Activated CD4-positive, alpha-beta memory T cell treated with anti-CD3 and anti-CD28 coated beads, Interleukin-2, amount 10 ng/mL, durations not matched to agents 7 days and 5 days (primary cell): ENCODE data around the gene TAF11L14. TPM values are rescaled to one million over a fixed set of nuclear protein-coding genes. Genes with fewer than 3 reads are reported as not detected.
"Not testable (repeated sequence)": the region's sequence is repeated elsewhere in the genome, so short reads cannot be mapped to it uniquely, and the experiment has no call there.

Source experiments
- CTCF ChIA-PET: fragments of 350-600 bp; sonication (Branson Sonifier 250); formaldehyde crosslinking; loops from one replicate; lab custom pipeline; 2021; ENCODE audit warnings: antibody characterized with exemption, inconsistent platforms; lab: Charles Lee
- POLR2A ChIA-PET: fragments of 350-600 bp; sonication (Branson Sonifier 250); formaldehyde crosslinking; loops from one replicate; lab custom pipeline; 2021; ENCODE audit warnings: antibody characterized with exemption; lab: Charles Lee
- DNase-seq: peaks from one replicate; pipeline ENCODE4 v3.0.0-alpha.2; 2020
- H3K27ac Mint-ChIP-seq: one replicate; pipeline ENCODE4 v1.8.0; 2021; ENCODE audit warnings: mild to moderate bottlenecking, mixed read lengths
- H3K27me3 Mint-ChIP-seq: one replicate; pipeline ENCODE4 v1.8.0; 2021; ENCODE audit warnings: mixed read lengths
- H3K36me3 Mint-ChIP-seq: one replicate; pipeline ENCODE4 v1.8.0; 2021; ENCODE audit warnings: low read depth, mixed read lengths
- H3K4me1 Mint-ChIP-seq: one replicate; pipeline ENCODE4 v1.8.0; 2021; ENCODE audit warnings: mixed read lengths
- H3K4me3 Mint-ChIP-seq: one replicate; pipeline ENCODE4 v1.8.0; 2021; ENCODE audit warnings: mild to moderate bottlenecking, mixed read lengths
- H3K9me3 Mint-ChIP-seq: one replicate; pipeline ENCODE4 v1.8.0; 2021; ENCODE audit warnings: mixed read lengths
- total RNA-seq, 2 experiments: library from RNA; stranded (reverse); gene quantifications; one replicate each; pipeline ENCODE4 v1.2.3, GENCODE V29; 2021

TAF11L14 gene
- total RNA-seq, 2 experiments from 2014 or later = not detected

GRCh38 chr5:17649232-17649631 is 15.0 kb downstream of the TAF11L14 start:
- H3K4me1 Mint-ChIP-seq, POLR2A ChIA-PET, H3K36me3 Mint-ChIP-seq, H3K27ac Mint-ChIP-seq, H3K4me3 Mint-ChIP-seq, H3K27me3 Mint-ChIP-seq, CTCF ChIA-PET, DNase-seq: not testable (repeated sequence)
- peaks cover 24% of the 10 kb centered on the region for H3K9me3 Mint-ChIP-seq

- H3K36me3 Mint-ChIP-seq, H3K27me3 Mint-ChIP-seq, H3K4me3 Mint-ChIP-seq, CTCF ChIA-PET, H3K4me1 Mint-ChIP-seq, H3K27ac Mint-ChIP-seq, POLR2A ChIA-PET, DNase-seq: not testable (repeated sequence)
- peaks cover 13% of the 10 kb centered on the region for H3K9me3 Mint-ChIP-seq
These were observed 21.0 kb downstream of the TAF11L14 start for GRCh38 chr5:17655201-17655759.

GRCh38 chr5:17655921-17656320 is 21.7 kb downstream of the TAF11L14 start:
- H3K27ac Mint-ChIP-seq = no peak overlapping the region

GRCh38 chr5:17663182-17663581 is 28.9 kb downstream of the TAF11L14 start:
- Mint-ChIP-seq H3K27ac (no peak overlapping the region), H3K9me3 (peaks cover 29% of the 10 kb centered on the region), H3K4me1 (no peaks in the 10 kb centered on the region), H3K4me3 (no peak overlapping the region), H3K27me3 (no peaks in the 10 kb centered on the region), H3K36me3 (no peaks in the 10 kb centered on the region)
- no peak for DNase-seq
- POLR2A ChIA-PET = no interaction called here
- CTCF ChIA-PET = no interaction called here

More at GRCh38 chr5:17655921-17656320, 21.7 kb downstream of the TAF11L14 start:
- no peaks in the 10 kb centered on the region for H3K36me3 Mint-ChIP-seq
- ChIA-PET POLR2A (no interaction called here), CTCF (no interaction called here)
- H3K4me1 Mint-ChIP-seq = no peaks in the 10 kb centered on the region
- H3K9me3 Mint-ChIP-seq = peaks cover 16% of the 10 kb centered on the region
- H3K27me3 Mint-ChIP-seq = no peaks in the 10 kb centered on the region
- DNase-seq = no peak
- H3K4me3 Mint-ChIP-seq = no peak overlapping the region

- no peak overlapping the region for H3K27ac Mint-ChIP-seq
- POLR2A ChIA-PET = no interaction called here
- no peaks in the 10 kb centered on the region for H3K4me1 Mint-ChIP-seq
- no peaks in the 10 kb centered on the region for H3K27me3 Mint-ChIP-seq
- no peak overlapping the region for H3K4me3 Mint-ChIP-seq
- CTCF ChIA-PET = no interaction called here
- DNase-seq = no peak
- no peaks in the 10 kb centered on the region for H3K36me3 Mint-ChIP-seq
- peaks cover 27% of the 10 kb centered on the region for H3K9me3 Mint-ChIP-seq
These were observed 31.6 kb downstream of the TAF11L14 start for GRCh38 chr5:17665836-17666235.

GRCh38 chr5:17666726-17667235 is 32.5 kb downstream of the TAF11L14 start:
- DNase-seq = no peak
- H3K36me3 Mint-ChIP-seq = no peaks in the 10 kb centered on the region
- ChIA-PET POLR2A (no interaction called here), CTCF (no interaction called here)
- H3K27me3 Mint-ChIP-seq = no peaks in the 10 kb centered on the region
- H3K27ac Mint-ChIP-seq = no peak overlapping the region
- peaks cover 27% of the 10 kb centered on the region for H3K9me3 Mint-ChIP-seq
- no peaks in the 10 kb centered on the region for H3K4me1 Mint-ChIP-seq
- no peak overlapping the region for H3K4me3 Mint-ChIP-seq

- Mint-ChIP-seq H3K36me3 (no peaks in the 10 kb centered on the region), H3K4me1 (no peaks in the 10 kb centered on the region), H3K27ac (no peak overlapping the region), H3K9me3 (peaks cover 21% of the 10 kb centered on the region), H3K4me3 (no peak overlapping the region), H3K27me3 (no peaks in the 10 kb centered on the region)
- POLR2A ChIA-PET = no interaction called here
- CTCF ChIA-PET = no interaction called here
- no peak for DNase-seq
These were observed 36.1 kb downstream of the TAF11L14 start for GRCh38 chr5:17670353-17670752.

- Mint-ChIP-seq H3K27me3 (no peaks in the 10 kb centered on the region), H3K4me3 (no peak overlapping the region), H3K27ac (no peak overlapping the region), H3K36me3 (no peaks in the 10 kb centered on the region), H3K4me1 (no peaks in the 10 kb centered on the region), H3K9me3 (peaks cover 3% of the 10 kb centered on the region)
- ChIA-PET POLR2A (no interaction called here), CTCF (no interaction called here)
- no peak for DNase-seq
These were observed 44.6 kb downstream of the TAF11L14 start for GRCh38 chr5:17678751-17679324.

GRCh38 chr5:17679597-17680203 is 45.4 kb downstream of the TAF11L14 start:
- POLR2A ChIA-PET = no interaction called here
- DNase-seq = no peak
- Mint-ChIP-seq H3K27ac (no peak overlapping the region), H3K4me3 (no peak overlapping the region), H3K36me3 (no peaks in the 10 kb centered on the region), H3K9me3 (peaks cover 3% of the 10 kb centered on the region), H3K27me3 (no peaks in the 10 kb centered on the region), H3K4me1 (no peaks in the 10 kb centered on the region)
- CTCF ChIA-PET = no interaction called here

- Mint-ChIP-seq H3K4me3 (no peak overlapping the region), H3K27me3 (no peaks in the 10 kb centered on the region), H3K9me3 (peaks cover 3% of the 10 kb centered on the region), H3K27ac (no peak overlapping the region), H3K36me3 (no peaks in the 10 kb centered on the region), H3K4me1 (no peaks in the 10 kb centered on the region)
- DNase-seq = no peak
- ChIA-PET CTCF (no interaction called here), POLR2A (no interaction called here)
These were observed 46.5 kb downstream of the TAF11L14 start for GRCh38 chr5:17680737-17681136.

Other genes starting within 250 kb of the TAF11L14 start
- not detected for gene TAF11L2, start 136.2 kb upstream of the TAF11L14 start, total RNA-seq
- not detected for gene TAF11L3, start 116.1 kb upstream of the TAF11L14 start, total RNA-seq
- not detected for gene TAF11L4, start 112.7 kb upstream of the TAF11L14 start, total RNA-seq
- not detected for gene TAF11L5, start 109.2 kb upstream of the TAF11L14 start, total RNA-seq
- gene TAF11L6, start 105.8 kb upstream of the TAF11L14 start, total RNA-seq = not detected
- gene TAF11L7, start 48.7 kb upstream of the TAF11L14 start, total RNA-seq = not detected
- not detected for gene TAF11L8, start 43.5 kb upstream of the TAF11L14 start, total RNA-seq
- not detected for gene TAF11L9, start 40.1 kb upstream of the TAF11L14 start, total RNA-seq
- not detected for gene TAF11L10, start 36.6 kb upstream of the TAF11L14 start, total RNA-seq
- gene TAF11L11, start 30.3 kb upstream of the TAF11L14 start, total RNA-seq = not detected
- gene TAF11L12, start 24.1 kb upstream of the TAF11L14 start, total RNA-seq = not detected
- gene TAF11L13, start 2.4 kb upstream of the TAF11L14 start, total RNA-seq = not detected